Subcutaneous adipose tissue (tissue), 4 donors: ENCODE data around the gene TEP1. TPM values are rescaled to one million over a fixed set of nuclear protein-coding genes. Genes with fewer than 3 reads are reported as not detected.

Experiments
- CTCF ChIP-seq: fragments of 450-650 bp; IDR thresholded peaks from one replicate; pipeline ENCODE4 v1.5.1; 2016; ENCODE audit warnings: low read depth, mild to moderate bottlenecking, control low read depth, antibody characterized with exemption, moderate library complexity
- total RNA-seq, 4 donors: library from RNA; depleted of rRNA; stranded (reverse); fragments of >200 nt; gene quantifications; one replicate each; pipeline ENCODE4 v1.1.0, GENCODE V29; 2016

TEP1 gene
- total RNA-seq, 4 donors from 2014 or later: 24.8 to 34.5 (median 28.2) TPM

- no peak for TF ChIP-seq CTCF
These were observed 29.7 kb downstream of the TEP1 start for GRCh38 chr14:20383636-20384035.

- TF ChIP-seq CTCF: no peak
These were observed 30.3 kb downstream of the TEP1 start for GRCh38 chr14:20383032-20383431.

- no peak for TF ChIP-seq CTCF
These were observed 30.8 kb downstream of the TEP1 start for GRCh38 chr14:20382526-20382925.

- no peak for TF ChIP-seq CTCF
These were observed 32.0 kb downstream of the TEP1 start for GRCh38 chr14:20381341-20381740.

- no peak for TF ChIP-seq CTCF
These were observed 32.6 kb downstream of the TEP1 start for GRCh38 chr14:20380681-20381080.

- TF ChIP-seq CTCF: no peak
These were observed 33.6 kb downstream of the TEP1 start for GRCh38 chr14:20379743-20380142.

GRCh38 chr14:20377171-20377570, 36.1 kb downstream of the TEP1 start:
- no peak for TF ChIP-seq CTCF
